ENCODE data around the gene EIF4H.
A peak's percentile ranks its signal among the peaks of the same experiment; 100 is the strongest.
"Not testable (repeated sequence)": the region's sequence is repeated elsewhere in the genome, so short reads cannot be mapped to it uniquely, and the experiment has no call there.

The EIF4H gene

GRCh38 chr7:74197449-74198124, 23.4 kb downstream of the EIF4H start:
- Histone ChIP-seq H3K36me3 (ENCODE audit: insufficient read depth, low read length) (peaks cover 40% of the 10 kb centered on the region), H3K9ac (ENCODE audit: insufficient read length) (no peak overlapping the region), H3K9me3 (ENCODE audit: low read depth, low read length) (no peaks in the 10 kb centered on the region), H3K27ac (peak overlapping the region; percentile 48; the same call in 1 of the 2 replicates), H3K4me3 (no peak overlapping the region)
- no peak; the same call in 1 of the 2 replicates for TF ChIP-seq POLR2AphosphoS5 (IDR thresholded peaks at IDR 0.05; ENCODE audit: borderline replicate concordance, low read depth, low read length)
- no peak for TF ChIP-seq EZH2 (IDR thresholded peaks at IDR 0.05)
- no peak for TF ChIP-seq FOXP2 (optimal IDR thresholded peaks at IDR 0.05; ENCODE audit: control extremely low read depth, extremely low read length, insufficient read depth)
- no peak for DNase-seq (ENCODE audit: low read depth, low spot score)

GRCh38 chr7:74199551-74200355, 25.6 kb downstream of the EIF4H start:
- H3K27ac ChIP-seq, result no peak overlapping the region
- no peak overlapping the region for H3K4me3 ChIP-seq
- TF ChIP-seq FOXP2 (optimal IDR thresholded peaks at IDR 0.05; ENCODE audit: control extremely low read depth, extremely low read length, insufficient read depth) (no peak), EZH2 (IDR thresholded peaks at IDR 0.05) (no peak), POLR2AphosphoS5 (IDR thresholded peaks at IDR 0.05; ENCODE audit: borderline replicate concordance, low read depth, low read length) (no peak)

GRCh38 chr7:74202841-74203556, 28.8 kb downstream of the EIF4H start:
- Histone ChIP-seq H3K36me3 (ENCODE audit: insufficient read depth, low read length) (no peaks in the 10 kb centered on the region; the same call in 1 of the 2 replicates), H3K4me3 (no peak overlapping the region; the same call in 1 of the 2 replicates), H3K9me3 (ENCODE audit: low read depth, low read length) (no peaks in the 10 kb centered on the region), H3K27ac (no peak overlapping the region), H3K9ac (ENCODE audit: insufficient read length) (no peak overlapping the region)
- no peak for TF ChIP-seq EZH2 (IDR thresholded peaks at IDR 0.05)
- TF ChIP-seq FOXP2 (optimal IDR thresholded peaks at IDR 0.05; ENCODE audit: control extremely low read depth, extremely low read length, insufficient read depth), result no peak
- TF ChIP-seq POLR2AphosphoS5 (IDR thresholded peaks at IDR 0.05; ENCODE audit: borderline replicate concordance, low read depth, low read length), result no peak
- peak; percentile 47 for DNase-seq (ENCODE audit: low read depth, low spot score)

More at GRCh38 chr7:74199551-74200355, 25.6 kb downstream of the EIF4H start:
- DNase-seq (ENCODE audit: low read depth, low spot score), result no peak
- Histone ChIP-seq H3K36me3 (ENCODE audit: insufficient read depth, low read length) (peaks cover 18% of the 10 kb centered on the region), H3K9me3 (ENCODE audit: low read depth, low read length) (no peaks in the 10 kb centered on the region), H3K9ac (ENCODE audit: insufficient read length) (no peak overlapping the region)

DNA sequence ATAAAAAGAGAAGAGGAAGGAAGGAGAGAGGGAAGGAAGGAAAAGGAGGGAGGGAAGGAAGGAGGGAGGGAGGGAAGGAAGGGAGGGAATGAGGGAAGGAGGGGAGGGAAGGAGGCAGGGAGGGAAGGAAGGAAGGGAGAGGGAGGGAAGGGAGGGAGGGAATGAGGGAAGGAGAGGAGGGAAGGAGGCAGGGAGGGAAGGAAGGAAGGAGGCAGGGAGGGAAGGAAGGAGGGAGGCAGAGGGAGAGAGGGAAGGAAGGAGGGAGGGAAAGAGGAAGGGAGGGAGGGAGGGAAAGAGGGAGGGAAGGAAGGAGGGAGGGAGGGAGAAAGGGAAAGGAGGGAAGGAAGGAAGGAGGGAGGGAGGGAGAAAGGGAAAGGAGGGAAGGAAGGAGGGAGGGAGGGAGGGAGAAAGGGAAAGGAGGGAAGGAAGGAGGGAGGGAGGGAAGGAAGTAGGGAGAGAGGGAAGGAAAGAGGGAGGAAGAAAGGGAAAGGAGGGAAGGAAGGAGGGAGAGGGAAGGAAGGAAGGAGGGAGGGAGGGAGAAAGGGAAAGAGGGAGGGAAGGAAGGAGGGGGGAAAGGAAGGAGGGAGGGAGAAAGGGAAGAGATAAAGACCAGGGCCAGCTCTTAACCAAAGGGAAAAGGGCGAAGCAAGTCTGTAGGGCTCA, 29.9 kb downstream of the EIF4H start:
- no peaks in the 10 kb centered on the region for H3K9me3 ChIP-seq (ENCODE audit: low read depth, low read length)
- DNase-seq (ENCODE audit: low read depth, low spot score), result no peak
- H3K36me3 ChIP-seq (ENCODE audit: insufficient read depth, low read length), result no peaks in the 10 kb centered on the region
- H3K9ac ChIP-seq (ENCODE audit: insufficient read length), result no peak overlapping the region
- TF ChIP-seq EZH2 (IDR thresholded peaks at IDR 0.05) (no peak), FOXP2 (optimal IDR thresholded peaks at IDR 0.05; ENCODE audit: control extremely low read depth, extremely low read length, insufficient read depth) (no peak), POLR2AphosphoS5 (IDR thresholded peaks at IDR 0.05; ENCODE audit: borderline replicate concordance, low read depth, low read length) (no peak)
- H3K4me3 ChIP-seq, result no peak overlapping the region
- H3K27ac ChIP-seq, result no peak overlapping the region

GRCh38 chr7:74206052-74206451, 31.9 kb downstream of the EIF4H start:
- not testable (repeated sequence) for H3K9me3 ChIP-seq (ENCODE audit: low read depth, low read length); H3K9ac ChIP-seq (ENCODE audit: insufficient read length); DNase-seq (ENCODE audit: low read depth, low spot score); H3K36me3 ChIP-seq (ENCODE audit: insufficient read depth, low read length); H3K4me3 ChIP-seq; H3K27ac ChIP-seq

- H3K9ac ChIP-seq (ENCODE audit: insufficient read length), result no peak overlapping the region
- no peak overlapping the region for H3K27ac ChIP-seq
- H3K9me3 ChIP-seq (ENCODE audit: low read depth, low read length), result no peaks in the 10 kb centered on the region
- no peaks in the 10 kb centered on the region for H3K36me3 ChIP-seq (ENCODE audit: insufficient read depth, low read length)
- no peak for TF ChIP-seq POLR2AphosphoS5 (IDR thresholded peaks at IDR 0.05; ENCODE audit: borderline replicate concordance, low read depth, low read length)
- no peak for TF ChIP-seq FOXP2 (optimal IDR thresholded peaks at IDR 0.05; ENCODE audit: control extremely low read depth, extremely low read length, insufficient read depth)
- TF ChIP-seq EZH2 (IDR thresholded peaks at IDR 0.05), result no peak
- H3K4me3 ChIP-seq, result peak overlapping the region; percentile 63
- DNase-seq (ENCODE audit: low read depth, low spot score), result no peak
Observed at GRCh38 chr7:74206589-74207120, 32.5 kb downstream of the EIF4H start.

GRCh38 chr7:74207586-74207985, 33.4 kb downstream of the EIF4H start:
- no peak overlapping the region for H3K27ac ChIP-seq
- H3K4me3 ChIP-seq, result no peak overlapping the region
- no peak for DNase-seq (ENCODE audit: low read depth, low spot score)
- H3K36me3 ChIP-seq (ENCODE audit: insufficient read depth, low read length), result no peaks in the 10 kb centered on the region
- H3K9ac ChIP-seq (ENCODE audit: insufficient read length), result no peak overlapping the region
- no peaks in the 10 kb centered on the region for H3K9me3 ChIP-seq (ENCODE audit: low read depth, low read length)
- TF ChIP-seq EZH2 (IDR thresholded peaks at IDR 0.05), result no peak
- no peak for TF ChIP-seq FOXP2 (optimal IDR thresholded peaks at IDR 0.05; ENCODE audit: control extremely low read depth, extremely low read length, insufficient read depth)
- TF ChIP-seq POLR2AphosphoS5 (IDR thresholded peaks at IDR 0.05; ENCODE audit: borderline replicate concordance, low read depth, low read length), result no peak

GRCh38 chr7:74208241-74208640, 34.1 kb downstream of the EIF4H start:
- not testable (repeated sequence) for H3K9me3 ChIP-seq (ENCODE audit: low read depth, low read length); H3K36me3 ChIP-seq (ENCODE audit: insufficient read depth, low read length); H3K9ac ChIP-seq (ENCODE audit: insufficient read length); H3K4me3 ChIP-seq; DNase-seq (ENCODE audit: low read depth, low spot score); H3K27ac ChIP-seq

Data from SK-N-MC (cell line).